ENCODE results near the gene CDR2.

The CDR2 gene

GRCh38 chr16:22374311-22375116 is at the start of gene CDR2 (continued):
- TF ChIP-seq ZNF518A (tag by site-specific recombination; conservative IDR thresholded peaks at IDR 0.05; ENCODE audit: low read depth) (0 out of 2 replicates have a peak, but pooled peaks have one; percentile 9), ZFP69B (tag by site-specific recombination; IDR thresholded peaks at IDR 0.05) (no peak), AEBP2 (tag by site-specific recombination; IDR thresholded peaks at IDR 0.05; ENCODE audit: borderline replicate concordance) (no peak), KLF9 (tag by site-specific recombination; IDR thresholded peaks at IDR 0.05; ENCODE audit: low read depth) (peak; percentile 63), SCRT1 (tag by site-specific recombination; IDR thresholded peaks at IDR 0.05; ENCODE audit: borderline replicate concordance) (no peak), ZNF48 (tag by site-specific recombination; IDR thresholded peaks at IDR 0.05) (no peak), ZNF140 (tag by site-specific recombination; IDR thresholded peaks at IDR 0.05) (no peak), ZNF560 (tag by site-specific recombination; IDR thresholded peaks at IDR 0.05; ENCODE audit: borderline replicate concordance) (no peak), ZNF529 (tag by site-specific recombination; IDR thresholded peaks at IDR 0.05; ENCODE audit: insufficient replicate concordance) (no peak), BCL6B (tag by site-specific recombination; IDR thresholded peaks at IDR 0.05) (no peak), ZNF571 (tag by site-specific recombination; IDR thresholded peaks at IDR 0.05) (no peak), YY1 (tag by site-specific recombination; IDR thresholded peaks at IDR 0.05) (no peak; the same call in 1 of the 2 replicates), PBX3 (CRISPR knock-in tag; IDR thresholded peaks at IDR 0.05) (peak; percentile 96), ZNF133 (tag by site-specific recombination; IDR thresholded peaks at IDR 0.05) (no peak), HOXA7 (CRISPR knock-in tag; IDR thresholded peaks at IDR 0.05; ENCODE audit: borderline replicate concordance) (no peak), KLF16 (tag by site-specific recombination; IDR thresholded peaks at IDR 0.05) (peak; percentile 72), ZNF629 (tag by site-specific recombination; IDR thresholded peaks at IDR 0.05) (peak; percentile 30; the same call in 1 of the 2 replicates), KLF1 (tag by site-specific recombination; IDR thresholded peaks at IDR 0.05) (peak; percentile 42; the same call in 1 of the 2 replicates), ZSCAN30 (tag by site-specific recombination; IDR thresholded peaks at IDR 0.05) (no peak), ZNF704 (tag by site-specific recombination; IDR thresholded peaks at IDR 0.05) (peak; percentile 78; the same call in 1 of the 2 replicates), KLF7 (tag by site-specific recombination; IDR thresholded peaks at IDR 0.05; ENCODE audit: borderline replicate concordance) (0 out of 2 replicates have a peak, but pooled peaks have one; percentile 43)
